Measurements from ENCODE around the gene A2M.

DNA sequence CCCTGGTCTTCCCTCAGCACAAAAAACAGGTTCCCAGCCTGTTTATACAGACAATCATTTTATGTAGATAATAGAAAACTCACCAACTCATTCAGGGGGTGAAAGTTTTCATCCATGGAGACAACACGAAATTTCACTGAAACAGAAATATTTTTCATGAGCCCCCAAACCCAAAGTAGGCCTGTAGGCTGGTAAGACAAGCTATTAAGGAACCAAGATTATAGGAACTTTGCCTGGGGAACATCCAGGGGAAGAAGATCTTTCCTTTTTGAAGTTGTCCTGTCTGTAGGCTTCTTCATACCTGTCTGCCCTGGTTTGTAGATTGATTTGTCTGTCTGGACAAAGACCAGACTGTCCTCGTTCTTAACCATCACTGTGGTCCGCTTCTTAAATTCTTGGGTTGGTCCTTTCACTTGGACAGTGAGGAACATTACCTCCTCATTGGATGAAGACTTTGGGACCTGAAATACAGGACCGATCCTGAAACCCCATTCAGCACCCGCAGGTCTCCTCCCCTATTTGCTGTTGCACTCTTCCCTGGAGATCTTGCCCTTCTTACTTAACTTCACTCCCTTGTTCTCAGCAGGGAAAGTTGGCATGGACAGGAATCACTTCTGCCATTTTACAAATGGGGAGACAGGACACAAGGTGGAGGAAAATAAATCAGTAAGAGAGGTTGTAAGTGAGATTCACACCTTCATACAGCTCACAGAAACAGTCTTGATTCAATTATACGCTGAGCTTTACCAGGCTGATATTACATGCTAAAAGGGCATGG is 3.5 kb downstream of the A2M start:
- TF ChIP-seq POLR2A (IDR thresholded peaks at IDR 0.05) (no peak), POLR2AphosphoS5 (IDR thresholded peaks at IDR 0.05) (no peak), EP300 (IDR thresholded peaks at IDR 0.05) (no peak)
- TF ChIP-seq, protein P1, sequence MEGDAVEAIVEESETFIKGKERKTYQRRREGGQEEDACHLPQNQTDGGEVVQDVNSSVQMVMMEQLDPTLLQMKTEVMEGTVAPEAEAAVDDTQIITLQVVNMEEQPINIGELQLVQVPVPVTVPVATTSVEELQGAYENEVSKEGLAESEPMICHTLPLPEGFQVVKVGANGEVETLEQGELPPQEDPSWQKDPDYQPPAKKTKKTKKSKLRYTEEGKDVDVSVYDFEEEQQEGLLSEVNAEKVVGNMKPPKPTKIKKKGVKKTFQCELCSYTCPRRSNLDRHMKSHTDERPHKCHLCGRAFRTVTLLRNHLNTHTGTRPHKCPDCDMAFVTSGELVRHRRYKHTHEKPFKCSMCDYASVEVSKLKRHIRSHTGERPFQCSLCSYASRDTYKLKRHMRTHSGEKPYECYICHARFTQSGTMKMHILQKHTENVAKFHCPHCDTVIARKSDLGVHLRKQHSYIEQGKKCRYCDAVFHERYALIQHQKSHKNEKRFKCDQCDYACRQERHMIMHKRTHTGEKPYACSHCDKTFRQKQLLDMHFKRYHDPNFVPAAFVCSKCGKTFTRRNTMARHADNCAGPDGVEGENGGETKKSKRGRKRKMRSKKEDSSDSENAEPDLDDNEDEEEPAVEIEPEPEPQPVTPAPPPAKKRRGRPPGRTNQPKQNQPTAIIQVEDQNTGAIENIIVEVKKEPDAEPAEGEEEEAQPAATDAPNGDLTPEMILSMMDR (IDR thresholded peaks at IDR 0.05) = no peak

Measured in upper lobe of left lung (tissue), 4 donors.